GM19372 (cell line): ENCODE data around the gene ADCY2.

ENCODE experiments used
- ATAC-seq: cut with Tn5 transposase; IDR thresholded peaks from one replicate; pipeline ENCODE4 v1.9.1; 2021; ENCODE audit warnings: mild to moderate bottlenecking, low read depth, moderate library complexity; ENCODE audit not compliant: unreplicated experiment

The ADCY2 gene

DNA sequence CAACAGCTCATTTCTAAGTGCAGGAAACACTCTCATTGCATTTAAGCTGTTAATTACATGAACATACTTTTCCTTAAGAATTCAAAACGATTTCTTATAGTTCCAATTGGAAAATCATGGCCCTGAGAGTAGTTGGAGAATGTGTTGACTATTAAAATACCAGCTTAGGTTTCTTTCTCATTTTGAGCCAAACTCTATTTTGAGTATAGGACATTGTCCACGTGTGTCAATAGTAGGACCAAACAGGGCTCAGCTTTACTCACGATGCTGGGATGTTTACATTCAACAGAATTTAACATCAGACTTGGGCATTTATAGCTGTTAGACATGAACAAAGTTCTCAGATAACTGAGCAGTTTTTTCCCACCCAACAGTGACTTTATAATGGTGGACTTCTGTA lies 39.6 kb downstream of the ADCY2 start:
- ATAC-seq: no peak

DNA sequence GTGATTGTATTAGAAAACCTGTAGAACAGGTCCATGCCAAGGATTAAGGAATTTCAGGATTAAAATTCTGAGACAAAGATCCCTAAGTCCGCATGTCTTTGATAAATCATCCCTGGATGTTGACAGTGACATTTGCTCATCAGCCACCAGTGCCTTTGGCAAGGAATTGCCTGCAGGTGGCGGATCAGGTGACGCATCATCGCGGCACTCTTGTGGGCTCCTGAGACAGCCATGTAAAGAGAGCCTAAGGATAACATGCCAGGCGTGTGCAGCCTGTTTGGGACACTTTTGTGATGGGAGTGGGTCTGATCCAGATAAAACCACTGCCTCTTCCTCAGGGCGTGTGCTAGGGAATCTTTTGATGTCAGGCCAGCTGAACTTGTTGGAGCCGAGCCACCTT lies 40.6 kb downstream of the ADCY2 start:
- ATAC-seq: no peak

DNA sequence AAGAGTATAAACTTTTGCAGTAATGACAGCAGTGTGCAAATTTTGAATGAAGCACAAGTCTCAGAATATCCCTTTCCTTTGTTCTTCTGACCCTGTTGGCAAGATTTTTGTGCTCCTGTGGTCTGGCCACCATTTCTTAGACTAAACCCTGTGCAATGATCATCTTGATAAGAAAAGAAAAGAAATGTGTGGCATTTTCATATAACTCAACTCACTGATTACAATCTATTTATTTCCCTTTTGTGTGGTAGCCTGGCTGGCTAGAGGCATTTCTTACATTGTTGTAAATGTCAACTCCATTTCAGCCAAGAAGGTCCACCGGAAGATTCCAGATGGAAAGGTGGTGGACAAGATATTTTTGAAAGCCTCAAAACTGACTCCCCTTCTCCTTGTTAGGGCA lies 41.9 kb downstream of the ADCY2 start:
- ATAC-seq: no peak

DNA sequence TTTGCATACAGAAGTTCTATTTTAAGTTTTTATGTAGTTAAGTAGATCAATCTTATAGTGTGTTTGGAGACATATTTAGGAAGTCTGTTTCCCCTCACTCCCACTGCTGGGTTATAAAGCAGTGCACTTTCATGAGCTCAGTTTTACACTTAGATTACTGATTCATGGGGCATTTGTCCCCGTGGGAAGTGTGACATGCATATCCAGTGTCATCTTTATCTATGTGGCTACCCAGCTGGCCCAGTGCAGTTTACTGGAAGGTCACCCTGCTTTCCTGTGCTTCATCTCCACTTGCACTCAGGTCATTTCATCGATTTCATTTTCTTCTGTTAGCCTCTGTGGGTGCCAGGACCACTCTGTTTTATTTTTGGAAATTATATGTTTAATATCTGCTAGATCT lies 49.1 kb downstream of the ADCY2 start:
- no peak for ATAC-seq

DNA sequence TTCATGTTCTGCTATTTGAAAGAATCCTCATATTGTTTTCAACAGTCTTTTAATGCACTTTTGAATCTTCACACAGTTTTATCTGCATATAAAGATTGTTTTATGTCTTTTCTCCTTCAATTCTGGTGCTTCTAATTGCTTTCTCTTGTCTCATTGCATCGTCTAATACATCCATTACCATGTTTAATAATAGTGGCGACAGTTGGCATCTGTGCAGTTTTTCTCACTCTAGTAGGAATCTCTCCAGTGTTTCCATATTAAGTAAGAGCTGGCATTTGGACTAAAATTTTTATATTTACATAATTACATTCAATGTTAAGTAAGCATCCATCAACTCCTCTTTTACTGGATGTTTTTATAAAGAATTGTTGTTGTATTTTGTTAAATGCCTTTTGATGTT lies 49.9 kb downstream of the ADCY2 start:
- no peak for ATAC-seq

DNA sequence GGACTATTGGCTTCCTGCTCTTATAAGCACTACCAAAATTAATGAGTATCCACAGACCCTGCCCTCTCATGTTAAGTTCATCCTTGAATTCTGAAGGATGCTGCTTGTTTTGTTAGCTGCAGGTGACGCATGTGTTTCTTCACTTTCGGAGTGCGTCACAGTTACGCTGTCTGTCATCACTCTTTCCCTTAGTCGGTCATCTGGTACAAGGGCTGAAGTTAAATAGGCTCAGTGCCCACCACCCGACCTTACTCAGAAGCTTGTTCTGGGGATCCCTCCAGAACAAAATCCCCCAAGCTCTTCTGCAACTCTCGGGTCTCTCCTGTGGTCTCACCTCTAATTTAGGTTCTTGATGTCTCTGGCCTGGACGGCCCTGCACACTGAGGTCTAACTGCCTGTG lies 51.0 kb downstream of the ADCY2 start:
- no peak for ATAC-seq

DNA sequence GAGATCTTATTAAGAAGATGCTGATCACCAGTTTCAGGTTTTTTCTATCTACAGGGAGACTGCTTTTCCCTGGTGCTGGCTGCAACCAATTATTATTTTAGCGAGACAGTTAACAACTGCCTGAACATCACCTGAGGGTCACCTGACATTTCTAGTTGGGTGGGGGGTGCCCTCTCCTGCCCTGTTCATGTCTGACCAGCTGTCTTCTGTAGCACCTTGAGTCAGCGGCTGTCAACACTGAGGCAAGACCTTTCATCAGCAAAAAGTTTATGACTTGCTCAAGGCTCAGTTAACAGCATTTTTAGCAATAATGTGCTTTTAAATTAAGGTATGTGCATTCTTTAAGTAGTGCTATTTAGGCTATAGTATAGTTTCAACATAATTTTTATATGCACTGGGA lies 58.0 kb downstream of the ADCY2 start:
- ATAC-seq: no peak

DNA sequence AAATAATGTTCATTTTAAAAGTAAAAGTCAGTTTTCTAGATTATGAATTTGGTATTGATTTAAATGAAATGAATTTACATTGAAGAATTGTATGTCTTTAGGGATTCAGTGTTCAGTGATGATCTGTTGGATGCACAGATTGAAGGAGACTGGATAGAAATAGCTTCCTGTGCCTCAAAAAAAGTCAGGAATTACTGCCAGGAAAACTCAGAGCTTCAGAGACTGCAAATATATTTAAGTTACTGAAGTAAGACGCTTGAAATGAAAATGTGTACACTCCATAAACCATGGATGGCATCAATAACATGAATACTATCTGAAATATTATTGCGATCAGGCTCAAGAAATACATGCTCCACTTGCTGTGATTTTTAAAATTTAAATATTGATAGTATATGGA lies 60.3 kb downstream of the ADCY2 start:
- ATAC-seq: no peak

DNA sequence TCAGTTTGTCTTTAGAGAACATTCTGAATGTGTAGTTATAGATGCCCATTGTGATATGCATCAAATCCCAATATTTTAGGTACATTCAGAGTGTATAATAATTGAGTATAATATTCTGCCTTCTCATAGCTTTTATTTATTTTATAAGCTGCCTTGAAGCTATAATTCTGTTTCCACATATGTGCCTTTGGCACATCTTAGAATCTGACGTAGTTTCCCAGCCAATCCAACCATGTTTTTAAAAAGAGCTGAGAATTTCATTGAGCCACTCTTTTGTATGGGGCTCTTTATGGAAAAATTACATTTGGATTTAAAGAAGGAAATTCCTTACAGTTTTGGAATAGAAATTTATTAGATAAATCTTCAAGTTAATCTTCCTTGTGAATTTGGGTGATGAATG lies 65.4 kb downstream of the ADCY2 start:
- no peak for ATAC-seq

DNA sequence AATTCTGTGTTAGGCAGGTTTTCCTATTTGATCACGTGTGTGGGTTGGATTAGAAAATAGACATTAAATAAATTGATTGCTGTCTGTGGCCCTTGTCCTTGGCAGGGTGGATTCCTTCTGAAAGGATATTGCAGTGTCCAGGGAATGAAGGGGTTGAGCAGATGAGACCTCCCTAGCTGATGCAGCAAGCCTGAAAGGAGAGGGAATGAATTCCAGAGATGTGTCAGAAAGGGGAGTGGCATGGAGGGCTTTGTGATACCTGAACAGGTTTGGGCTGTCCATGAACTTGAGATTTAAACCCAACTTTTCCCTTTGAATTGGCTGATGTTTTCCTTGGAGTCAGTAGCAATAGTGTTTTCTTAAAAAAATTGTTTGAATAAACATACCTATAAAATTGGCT lies 66.8 kb downstream of the ADCY2 start:
- no peak for ATAC-seq

DNA sequence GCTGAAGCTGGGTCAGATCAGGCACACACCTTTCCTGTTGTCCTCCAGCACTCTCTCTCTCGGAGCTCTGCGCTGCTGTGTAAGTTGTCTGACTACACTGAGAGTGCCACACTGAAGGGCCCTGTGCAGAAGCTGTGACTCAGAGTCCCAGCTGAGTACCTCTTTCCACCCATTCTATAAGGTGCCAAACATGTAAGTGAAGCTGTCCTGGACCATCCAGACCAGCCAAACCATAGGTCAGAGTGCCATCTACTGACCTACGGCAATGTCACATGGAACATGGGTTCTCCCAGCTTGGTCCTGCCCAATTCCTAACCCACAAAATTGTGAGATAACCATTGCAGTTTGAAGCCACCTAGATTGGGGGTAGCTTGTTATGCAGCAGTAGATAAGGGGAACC lies 68.2 kb downstream of the ADCY2 start:
- no peak for ATAC-seq

DNA sequence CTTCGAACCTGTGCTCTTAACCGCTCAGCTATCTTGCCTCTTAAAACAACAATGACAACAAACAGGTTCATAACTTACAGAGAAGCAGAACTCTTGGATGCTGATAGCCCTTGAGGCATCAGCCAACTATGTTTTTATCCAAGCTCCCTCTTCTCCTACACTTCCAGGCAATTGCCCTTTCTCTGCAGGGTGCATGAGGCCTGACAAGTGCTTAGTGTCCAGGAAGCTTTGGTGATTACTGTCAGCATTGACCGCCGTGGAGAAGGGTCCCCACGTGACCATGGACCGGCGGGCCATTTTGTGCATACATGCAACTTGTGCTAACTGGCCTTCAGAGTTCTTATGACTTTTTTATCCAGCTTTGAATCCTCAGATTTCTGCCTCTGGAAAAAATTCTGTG lies 71.2 kb downstream of the ADCY2 start:
- ATAC-seq: no peak

DNA sequence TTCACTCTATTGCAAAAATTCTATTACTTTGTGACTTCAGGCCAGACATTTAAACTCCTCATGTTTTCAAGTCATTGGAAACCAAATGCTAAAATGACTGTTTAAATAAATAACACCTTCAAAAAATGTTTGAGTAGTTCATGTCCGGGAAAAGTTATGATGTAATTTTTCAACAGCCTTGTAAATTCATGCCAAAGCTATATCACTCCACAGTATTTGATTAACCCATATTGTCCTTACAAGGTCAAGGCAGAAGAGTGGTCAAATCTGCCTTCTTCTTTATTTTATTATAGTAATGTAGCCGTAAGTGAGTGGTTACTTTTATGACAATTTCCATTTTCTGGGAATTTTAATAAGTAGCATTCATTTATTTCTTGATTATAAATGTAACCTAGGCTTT lies 72.8 kb downstream of the ADCY2 start:
- no peak for ATAC-seq

DNA sequence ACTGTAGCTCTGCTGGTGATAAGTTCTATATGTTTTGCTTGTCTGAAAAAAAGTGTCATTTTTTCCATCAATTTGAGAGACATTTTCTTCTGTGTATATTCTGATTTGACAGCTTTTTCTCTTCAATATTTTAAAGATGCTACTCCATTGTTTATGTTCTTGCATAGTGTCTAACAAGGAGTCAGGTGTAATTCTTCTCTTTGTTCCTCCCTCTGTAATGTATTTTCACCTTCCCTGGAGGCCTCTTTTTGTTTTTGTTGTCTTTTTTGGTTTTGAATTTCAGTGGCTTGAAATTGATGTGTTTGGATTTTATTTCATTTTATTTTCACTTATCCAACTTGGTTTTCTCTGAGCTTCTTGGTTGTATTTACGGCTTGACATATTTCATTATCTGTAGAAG lies 75.8 kb downstream of the ADCY2 start:
- no peak for ATAC-seq

DNA sequence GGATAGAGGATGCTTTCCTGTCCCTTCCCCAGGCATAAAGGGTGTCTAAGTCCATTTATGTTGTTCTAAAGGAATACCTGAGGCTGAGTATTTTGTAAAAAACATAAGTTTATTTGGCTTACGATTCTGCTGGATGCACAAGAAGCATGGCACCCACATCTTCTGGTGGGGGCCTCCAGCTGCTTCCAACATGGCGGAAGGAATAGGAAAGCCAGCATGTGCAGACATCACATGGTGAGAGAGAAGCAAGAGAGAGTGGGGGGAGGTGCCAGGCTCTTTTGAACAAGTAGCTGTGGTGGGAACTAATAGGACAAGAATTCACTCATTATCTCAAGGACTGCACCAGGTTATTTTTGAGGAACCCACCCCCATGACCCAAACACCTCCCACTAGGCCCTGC lies 77.2 kb downstream of the ADCY2 start:
- ATAC-seq: no peak

DNA sequence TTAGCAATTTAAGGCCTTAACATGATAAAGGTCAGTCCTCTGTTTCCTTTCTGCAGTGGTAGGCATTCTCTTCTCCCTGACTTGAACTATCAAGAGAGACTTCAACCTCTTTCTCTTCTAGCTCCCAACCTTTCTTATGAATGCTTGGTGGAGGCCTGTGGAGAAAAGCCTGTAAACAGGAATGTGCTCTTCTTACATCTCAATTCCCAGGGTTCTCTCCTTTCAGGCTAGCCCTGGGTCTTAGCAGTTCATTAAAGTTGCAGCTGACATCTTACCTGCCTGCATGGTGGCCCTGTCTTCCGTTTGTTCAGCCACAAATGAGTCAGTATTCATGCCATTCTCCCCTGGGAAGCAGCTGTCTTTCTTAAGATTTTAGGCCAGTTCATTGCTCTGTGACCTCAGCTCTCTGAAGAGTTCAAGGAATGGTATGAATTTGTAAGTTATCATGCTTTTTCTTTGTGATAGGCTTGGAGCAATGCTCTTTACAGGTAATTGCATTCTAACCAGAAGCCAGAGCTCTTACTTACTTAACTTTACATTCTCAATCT lies 77.8 kb downstream of the ADCY2 start:
- no peak for ATAC-seq

DNA sequence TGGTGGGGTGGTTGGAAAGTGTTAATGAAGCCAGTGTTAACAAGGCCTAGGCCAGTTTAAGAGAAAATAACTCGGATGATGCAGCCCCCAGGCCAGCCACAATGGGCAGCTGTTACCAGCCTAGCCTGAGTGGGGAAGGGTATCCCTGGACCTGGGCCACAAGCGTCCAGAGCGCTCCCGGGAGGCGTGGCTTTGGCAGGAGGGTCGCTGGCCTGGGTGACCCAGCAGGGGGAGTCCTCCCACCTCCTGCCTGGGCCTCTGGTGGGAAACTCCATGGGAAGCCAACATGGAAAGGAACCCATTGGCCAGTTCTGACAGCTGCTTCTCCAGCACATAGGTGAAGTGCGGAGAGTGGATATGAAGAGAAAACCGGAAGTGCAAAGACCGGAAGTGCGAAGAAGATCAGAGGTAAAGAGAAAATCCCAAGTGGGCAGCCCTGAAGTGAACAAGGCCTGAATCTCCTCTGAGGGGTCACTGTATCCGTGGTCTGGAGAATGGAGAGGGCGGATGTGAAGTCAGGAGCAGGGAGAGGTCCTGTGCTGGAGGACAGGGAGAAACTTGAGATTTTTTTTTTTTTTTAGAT lies 79.0 kb downstream of the ADCY2 start:
- ATAC-seq: no peak

DNA sequence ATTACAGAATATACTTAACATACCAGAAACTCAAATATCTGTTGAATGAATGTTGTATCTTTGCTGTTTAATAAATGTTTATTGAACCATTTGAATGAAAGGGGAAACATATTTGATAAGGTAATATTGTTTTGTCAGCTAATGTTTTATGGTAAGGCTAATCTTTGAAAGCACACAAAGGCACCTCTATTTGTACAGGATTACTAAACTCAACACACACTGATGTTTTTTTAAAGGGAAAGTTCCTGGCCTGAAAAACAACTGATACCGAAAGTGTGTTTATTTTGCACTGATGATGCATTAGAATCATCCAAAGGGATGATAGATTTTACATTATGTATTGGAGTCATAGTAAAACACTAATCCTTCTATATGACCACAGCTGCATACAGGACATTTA lies 82.5 kb downstream of the ADCY2 start:
- no peak for ATAC-seq

DNA sequence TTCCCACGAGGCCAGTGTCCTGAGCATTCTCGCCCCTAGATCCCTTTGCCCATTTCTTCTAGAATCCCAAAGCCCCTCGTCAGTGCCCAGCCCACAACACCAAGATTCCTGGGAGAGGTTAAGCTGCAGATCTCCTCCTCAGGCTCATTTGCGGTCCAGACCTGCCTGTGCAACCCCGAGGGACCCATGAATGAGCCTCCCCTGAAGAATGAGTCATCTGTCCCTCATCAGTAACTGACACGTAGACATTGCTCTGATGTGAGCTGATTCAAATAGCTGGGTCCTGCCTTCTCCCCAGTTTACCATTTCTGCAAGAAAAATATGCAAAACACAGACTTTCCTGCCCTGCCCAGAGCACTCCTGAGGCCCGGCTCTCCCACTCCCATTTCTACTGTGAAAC lies 92.8 kb downstream of the ADCY2 start:
- no peak for ATAC-seq

DNA sequence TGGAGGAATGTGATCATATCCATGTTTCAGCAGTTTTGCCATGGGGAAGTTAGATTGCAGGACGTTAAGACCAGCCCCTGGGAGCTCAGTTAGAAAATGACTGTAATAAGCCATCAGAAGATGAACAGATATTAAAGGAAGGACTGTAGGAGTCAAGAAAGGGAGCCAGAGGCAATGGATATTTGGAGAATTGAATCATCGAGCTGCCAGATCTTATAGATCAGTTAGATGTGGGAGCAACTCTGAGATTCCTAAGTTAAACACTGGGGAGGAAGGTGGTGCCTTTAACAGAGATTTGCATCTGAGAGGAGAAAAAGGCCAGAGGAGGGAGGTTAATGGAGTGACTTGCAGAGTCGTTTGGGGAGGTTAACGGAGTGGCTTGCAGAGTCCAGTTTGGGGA lies 96.4 kb downstream of the ADCY2 start:
- no peak for ATAC-seq

DNA sequence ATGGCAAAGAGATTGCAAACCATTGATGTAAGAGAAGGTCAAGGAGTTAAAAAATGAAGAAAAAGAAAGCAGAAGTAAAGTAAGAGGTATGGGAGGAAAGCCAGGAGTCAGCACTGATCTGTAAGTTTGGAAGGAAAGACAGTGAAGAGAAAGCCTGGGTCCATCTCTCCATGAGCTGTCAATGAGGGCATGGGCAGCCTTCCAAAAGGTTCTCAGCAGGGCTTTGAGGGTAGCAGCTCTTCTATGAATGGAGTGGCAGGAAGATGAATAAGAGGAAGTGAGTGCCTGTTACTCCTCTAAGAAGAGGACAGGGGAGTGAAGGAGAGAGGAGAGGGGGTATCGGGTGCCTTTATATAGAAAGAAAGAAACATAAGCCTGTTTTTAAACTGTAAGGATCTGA lies 97.1 kb downstream of the ADCY2 start:
- ATAC-seq: no peak

DNA sequence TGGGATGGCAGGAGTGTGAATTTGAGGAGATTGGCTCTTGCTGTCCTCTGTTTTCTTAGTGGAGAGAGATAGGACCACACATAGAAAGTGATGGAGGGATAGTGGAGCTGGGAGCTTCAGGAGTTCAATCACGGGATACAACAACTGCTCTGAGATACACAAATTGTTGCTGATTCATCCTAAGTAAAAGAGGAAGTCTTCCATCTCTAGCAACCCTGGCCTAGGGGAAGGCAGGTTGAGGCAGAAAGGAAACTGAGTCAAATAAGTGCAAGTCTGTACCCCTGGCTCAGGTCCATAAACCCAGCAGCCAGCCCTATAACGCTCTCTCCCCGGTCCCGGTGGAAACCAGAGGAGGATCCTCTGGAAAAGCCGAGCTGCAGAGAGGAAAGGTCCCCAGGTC lies 97.7 kb downstream of the ADCY2 start:
- no peak for ATAC-seq

DNA sequence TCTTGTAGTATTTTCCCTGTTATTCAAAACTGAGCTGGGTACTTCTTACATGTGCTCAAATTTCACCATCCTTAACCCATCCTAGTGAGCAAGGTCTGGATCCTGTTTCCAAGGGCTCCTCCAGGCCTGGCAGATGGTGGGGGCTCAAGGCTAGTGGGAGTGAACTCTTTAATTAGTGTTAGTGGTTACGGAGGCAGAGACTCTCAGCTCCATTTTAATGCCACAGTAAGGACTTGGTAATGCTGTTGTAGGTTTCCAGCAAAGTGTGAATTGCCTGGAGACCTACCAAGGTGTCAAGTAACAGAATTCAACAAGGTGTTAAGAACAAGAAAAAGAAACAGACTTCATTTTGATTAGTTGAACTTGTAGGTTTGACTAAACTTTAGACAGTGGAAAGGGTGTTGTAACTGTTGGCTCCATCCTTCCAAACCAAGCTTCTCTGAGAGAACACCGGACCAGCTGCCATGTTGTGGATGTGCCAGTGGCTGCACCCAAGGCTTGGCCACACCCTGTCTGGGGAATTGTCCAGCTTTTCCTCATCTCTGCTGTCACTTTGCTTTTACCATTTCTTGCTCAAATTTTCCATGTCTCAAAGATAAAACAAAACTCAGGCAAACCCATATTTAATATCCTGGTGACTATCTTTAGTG lies 98.7 kb downstream of the ADCY2 start:
- ATAC-seq: no peak
